ENCODE data around the gene LGI1.

Gene LGI1

DNA sequence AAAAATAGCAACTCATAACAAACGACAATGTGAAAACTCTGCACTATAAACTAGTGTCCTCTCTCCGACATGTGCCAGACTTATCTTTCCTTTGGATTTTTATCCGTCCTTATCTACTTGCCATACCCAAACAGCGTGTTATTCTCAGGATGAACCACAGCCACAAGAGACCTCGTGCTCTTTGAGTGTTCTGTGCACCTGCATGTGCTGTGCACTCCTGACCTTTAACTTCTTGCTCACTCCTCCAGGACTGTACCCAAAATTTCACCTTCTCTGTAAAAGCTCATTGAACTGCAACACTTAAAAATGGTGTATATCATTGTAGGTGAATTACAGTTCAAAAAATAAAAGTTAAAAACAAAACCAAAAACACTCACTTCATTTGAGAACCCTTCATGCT lies 78.0 kb downstream of the LGI1 start:
- TF ChIP-seq ZFX (IDR thresholded peaks at IDR 0.05) (no peak), CTCF (conservative IDR thresholded peaks at IDR 0.05) (no peak)
- H3K27ac ChIP-seq: no peak overlapping the region

GRCh38 chr10:93837822-93838221 lies 80.1 kb downstream of the LGI1 start:
- H3K27ac ChIP-seq: no peak overlapping the region
- TF ChIP-seq CTCF (conservative IDR thresholded peaks at IDR 0.05): no peak
- no peak for TF ChIP-seq ZFX (IDR thresholded peaks at IDR 0.05)

GRCh38 chr10:93838278-93838677 lies 80.5 kb downstream of the LGI1 start:
- H3K27ac ChIP-seq: no peak overlapping the region
- TF ChIP-seq ZFX (IDR thresholded peaks at IDR 0.05): no peak
- no peak for TF ChIP-seq CTCF (conservative IDR thresholded peaks at IDR 0.05)

DNA sequence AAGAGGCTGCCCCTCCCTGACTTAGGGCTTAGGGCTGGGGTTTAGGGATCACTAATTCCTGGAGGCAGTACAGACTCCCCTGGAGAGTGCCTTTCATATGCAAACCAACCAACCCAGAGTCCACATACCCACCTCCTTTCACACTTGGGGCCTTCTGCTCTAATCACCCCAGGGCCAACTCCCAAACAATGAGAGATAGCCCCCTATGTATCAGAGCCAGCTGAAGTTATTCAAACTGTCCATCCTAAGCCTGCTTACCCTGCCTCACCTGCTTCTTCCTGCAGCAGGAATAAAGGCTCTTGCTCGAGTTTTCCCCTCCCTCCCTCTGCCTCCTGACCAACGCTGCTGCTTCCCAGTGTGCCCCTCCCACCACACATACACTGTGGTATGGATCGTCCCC lies 84.2 kb downstream of the LGI1 start:
- no peak for TF ChIP-seq ZFX (IDR thresholded peaks at IDR 0.05)
- no peak for TF ChIP-seq CTCF (conservative IDR thresholded peaks at IDR 0.05)
- H3K27ac ChIP-seq: no peak overlapping the region

GRCh38 chr10:93844979-93845626 lies 87.4 kb downstream of the LGI1 start:
- no peak for TF ChIP-seq ZFX (IDR thresholded peaks at IDR 0.05)
- no peak for TF ChIP-seq CTCF (conservative IDR thresholded peaks at IDR 0.05)
- H3K27ac ChIP-seq: no peak overlapping the region

All from C4-2B (cell line).